NCI-H187 treated with DMSO at 0.1 percent for 48 hours (cell line): Measurements from ENCODE around the gene AHNAK.

Experiments
- DNase-seq: peaks from one replicate; lab custom pipeline; 2025; lab: John Stamatoyannopoulos, UW

Gene AHNAK

DNA sequence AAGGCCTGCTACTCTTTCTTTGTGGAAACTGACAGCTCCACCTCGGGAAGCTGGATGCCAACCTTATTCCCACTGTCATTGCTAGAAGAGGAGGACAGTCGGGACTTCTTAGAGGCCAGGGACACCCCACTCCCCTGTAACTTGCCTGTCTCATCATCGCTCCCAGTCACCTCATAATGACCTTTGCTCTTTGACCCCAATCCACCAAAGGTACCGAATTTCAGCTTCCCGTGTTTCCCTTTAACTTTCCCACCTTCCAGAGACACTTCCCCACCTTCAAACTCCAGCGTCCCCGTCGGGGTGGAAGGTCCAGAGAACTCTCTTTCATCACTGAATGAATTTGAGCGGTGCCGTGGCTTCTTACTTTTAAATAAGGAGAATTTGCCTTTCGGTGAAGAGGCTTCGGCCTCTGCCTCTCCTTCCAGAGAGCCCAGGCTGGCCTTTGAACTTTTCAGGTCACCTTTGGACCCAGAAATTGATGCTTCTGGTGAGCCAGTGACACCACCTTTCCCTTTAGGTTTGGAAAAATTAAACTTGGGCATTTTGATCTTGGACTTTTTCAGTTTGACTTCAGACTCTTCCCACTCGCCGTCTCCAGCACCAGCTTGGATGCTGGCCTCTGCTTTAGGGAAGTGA, 29.8 kb downstream of the AHNAK start:
- DNase-seq: no peak

DNA sequence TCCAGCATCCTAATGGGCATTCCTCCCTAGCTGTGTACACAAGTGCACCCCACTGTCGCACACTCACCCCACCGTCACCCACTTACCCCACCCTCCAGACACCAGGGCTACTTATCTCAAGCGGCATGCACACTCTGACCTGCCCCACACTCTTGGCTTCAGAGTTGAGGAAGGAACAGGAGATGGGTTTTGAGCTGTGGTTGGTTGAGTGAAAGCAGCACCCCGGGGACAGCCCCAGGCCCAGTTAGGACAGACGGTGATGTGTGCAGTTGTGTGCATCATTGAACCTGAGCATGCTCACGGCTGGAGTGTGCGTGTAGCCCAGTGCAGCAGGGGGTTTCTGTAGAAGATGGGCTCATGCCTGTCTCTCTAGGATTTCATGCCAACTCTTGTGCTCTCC, 32.5 kb downstream of the AHNAK start:
- DNase-seq: no peak

DNA sequence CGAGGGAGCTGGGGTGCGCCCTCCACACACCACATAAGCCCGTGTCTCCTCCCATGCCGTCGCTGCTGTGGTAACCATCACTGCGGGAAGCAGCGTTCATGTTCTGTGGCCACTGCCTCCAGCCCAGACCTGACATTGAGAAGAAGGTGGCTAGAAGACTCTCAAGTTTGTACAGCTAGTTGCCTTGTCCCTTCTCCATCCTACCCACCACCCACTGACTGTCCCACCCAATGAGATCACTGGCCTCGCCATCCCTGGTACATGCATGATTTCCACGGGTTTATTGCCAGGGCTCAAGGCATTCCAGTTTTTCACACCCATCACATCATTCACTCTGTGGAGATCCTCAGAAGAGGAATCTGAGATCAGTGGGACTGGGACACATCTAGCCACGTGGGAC, 33.0 kb downstream of the AHNAK start:
- no peak for DNase-seq

DNA sequence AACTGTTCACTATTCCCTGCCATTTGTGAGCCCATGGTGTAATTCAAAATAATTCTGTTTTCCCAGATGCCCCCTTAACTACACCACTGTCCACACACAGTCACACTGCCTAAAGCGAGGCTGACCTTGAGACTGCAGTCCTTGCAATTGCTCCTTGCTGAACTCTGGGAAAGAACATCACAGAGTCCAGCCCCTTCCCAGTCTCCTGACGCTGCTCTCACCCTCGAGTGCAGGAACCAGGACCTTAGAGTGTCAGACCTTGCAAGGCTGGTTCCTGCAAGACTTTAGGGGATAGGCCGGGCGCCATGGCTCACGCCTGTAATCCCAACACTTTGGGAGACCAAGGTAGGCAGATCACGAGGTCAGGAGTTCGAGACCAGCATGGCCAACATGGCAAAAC, 33.6 kb downstream of the AHNAK start:
- no peak for DNase-seq

DNA sequence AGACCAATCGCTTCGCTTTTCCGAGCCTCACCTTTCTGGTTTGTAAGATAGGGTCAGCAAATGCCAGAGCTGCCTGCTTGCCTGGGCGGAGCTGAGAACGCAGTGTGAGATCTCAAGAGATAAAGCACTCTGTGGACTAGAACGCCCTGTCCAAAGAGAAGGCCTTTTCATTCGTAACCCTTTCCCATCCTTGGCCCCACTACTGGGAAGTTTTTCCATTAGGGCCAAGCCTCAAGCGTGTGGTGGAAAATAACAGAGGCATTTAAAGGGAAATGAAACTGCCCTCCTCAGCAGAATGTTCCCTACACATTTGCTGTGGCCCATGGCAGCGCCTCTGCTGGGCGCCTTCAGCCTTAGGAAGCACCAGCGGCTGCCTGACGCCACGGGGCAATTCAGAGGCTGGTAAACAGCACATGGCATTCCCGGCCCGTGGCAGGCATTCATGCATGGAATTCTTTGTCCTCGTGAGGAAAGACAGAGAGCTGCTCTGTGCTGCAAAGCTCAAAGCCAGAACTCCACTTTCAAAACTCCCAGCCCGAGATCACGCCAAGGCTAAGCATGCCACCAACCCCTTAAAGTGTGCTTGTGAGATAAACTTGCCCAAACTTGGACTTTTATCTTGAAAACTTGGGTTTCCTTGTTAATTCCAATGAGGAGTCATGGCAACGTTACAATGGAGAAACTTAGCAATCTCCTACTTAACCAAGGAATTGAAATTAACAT, 38.1 kb downstream of the AHNAK start:
- no peak for DNase-seq

GRCh38 chr11:62507125-62507422, 39.5 kb downstream of the AHNAK start:
- DNase-seq: no peak

DNA sequence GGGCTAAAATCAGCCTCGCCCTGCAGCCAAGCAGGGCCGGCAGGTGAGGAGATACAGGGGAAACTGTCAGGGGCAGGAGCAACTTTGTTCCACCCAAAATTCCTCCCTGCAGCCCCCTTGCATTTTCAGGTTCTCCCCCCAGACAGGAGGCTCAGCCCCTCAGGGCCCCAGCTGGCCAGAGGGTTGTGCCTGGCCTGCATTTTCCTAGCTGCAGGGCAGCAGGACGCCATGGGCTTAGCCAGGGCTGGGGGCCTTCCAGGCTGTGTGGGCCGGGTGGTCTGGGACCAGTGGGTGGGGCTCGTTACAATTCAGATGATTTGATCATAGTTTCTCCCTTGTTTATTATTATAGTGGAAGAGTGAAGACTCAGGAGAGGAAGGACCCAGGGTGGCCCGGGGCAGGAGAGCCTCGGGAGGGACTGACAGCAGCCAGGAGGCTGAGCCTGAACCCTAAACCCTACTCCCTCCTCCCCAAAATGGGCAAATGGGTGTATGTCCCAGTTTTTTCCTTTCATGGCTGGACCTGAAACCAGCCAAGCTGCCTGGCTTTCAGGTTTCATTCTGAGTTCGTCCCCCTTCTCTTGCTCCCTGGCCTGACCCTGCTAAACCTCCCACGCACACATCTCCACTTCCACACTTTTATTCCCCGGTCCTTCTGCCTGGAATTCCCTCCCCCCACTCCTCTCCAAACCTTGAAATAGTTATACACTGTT, 40.0 kb downstream of the AHNAK start:
- no peak for DNase-seq

GRCh38 chr11:62505440-62506091, 41.0 kb downstream of the AHNAK start:
- no peak for DNase-seq

GRCh38 chr11:62505059-62505439, 41.6 kb downstream of the AHNAK start:
- no peak for DNase-seq

- DNase-seq: no peak
Measured at GRCh38 chr11:62504158-62504973, 42.2 kb downstream of the AHNAK start.

- no peak for DNase-seq
Measured at GRCh38 chr11:62502030-62502730, 44.4 kb downstream of the AHNAK start.

GRCh38 chr11:62501432-62501891, 45.1 kb downstream of the AHNAK start:
- no peak for DNase-seq

- DNase-seq: no peak
Measured at GRCh38 chr11:62500650-62501030, 46.0 kb downstream of the AHNAK start.

GRCh38 chr11:62499944-62500649, 46.5 kb downstream of the AHNAK start:
- DNase-seq: peak; percentile 38

DNA sequence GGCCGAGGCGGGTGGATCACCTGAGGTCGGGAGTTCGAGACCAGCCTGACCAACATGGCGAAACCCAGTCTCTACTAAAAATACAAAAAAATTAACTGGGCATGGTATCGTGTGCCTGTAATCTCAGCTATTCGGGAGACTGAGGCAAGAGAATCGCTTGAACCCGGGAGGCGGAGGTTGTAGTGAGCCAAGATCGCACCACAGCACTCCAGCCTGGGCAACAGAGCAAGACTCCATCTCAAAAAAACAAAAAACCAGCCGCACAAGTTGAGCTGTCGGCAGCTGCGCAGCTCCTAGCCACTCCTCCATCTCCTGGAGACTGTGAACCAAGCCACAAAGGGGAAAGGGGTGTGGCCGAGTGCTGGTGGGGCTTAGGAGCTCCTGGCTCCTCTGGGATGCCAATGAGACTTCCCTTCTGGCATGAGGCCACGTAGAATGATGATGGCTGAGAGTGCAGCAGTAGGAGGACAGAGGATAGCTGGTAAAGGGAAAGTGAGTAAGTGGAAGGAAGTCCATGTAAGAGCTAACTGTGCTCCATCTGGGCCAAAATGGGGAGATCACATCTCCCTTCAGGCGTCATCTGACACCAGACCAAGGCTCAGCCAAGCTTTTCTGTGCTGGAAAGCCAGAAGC, 47.2 kb downstream of the AHNAK start:
- DNase-seq: peak; percentile 67

- DNase-seq: no peak
Measured at GRCh38 chr11:62498492-62499286, 47.9 kb downstream of the AHNAK start.

DNA sequence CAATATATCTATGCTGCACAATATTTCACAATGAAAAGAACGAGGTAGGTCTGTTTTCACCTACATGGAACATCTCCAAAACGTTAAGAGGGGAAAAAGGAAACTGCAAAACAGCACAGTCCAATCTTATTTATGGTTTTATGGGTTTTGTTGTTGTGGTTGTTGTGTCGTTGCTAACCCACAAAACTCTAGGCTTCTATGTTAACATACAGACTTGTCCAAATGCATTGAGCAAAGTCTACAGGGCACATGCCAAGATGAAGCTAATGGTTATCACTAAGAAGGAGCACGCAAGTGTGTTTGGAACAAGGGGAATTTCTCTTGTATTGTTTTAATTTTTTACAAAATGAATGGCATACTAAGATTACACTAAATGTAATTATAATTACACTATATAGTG, 48.6 kb downstream of the AHNAK start:
- DNase-seq: no peak

DNA sequence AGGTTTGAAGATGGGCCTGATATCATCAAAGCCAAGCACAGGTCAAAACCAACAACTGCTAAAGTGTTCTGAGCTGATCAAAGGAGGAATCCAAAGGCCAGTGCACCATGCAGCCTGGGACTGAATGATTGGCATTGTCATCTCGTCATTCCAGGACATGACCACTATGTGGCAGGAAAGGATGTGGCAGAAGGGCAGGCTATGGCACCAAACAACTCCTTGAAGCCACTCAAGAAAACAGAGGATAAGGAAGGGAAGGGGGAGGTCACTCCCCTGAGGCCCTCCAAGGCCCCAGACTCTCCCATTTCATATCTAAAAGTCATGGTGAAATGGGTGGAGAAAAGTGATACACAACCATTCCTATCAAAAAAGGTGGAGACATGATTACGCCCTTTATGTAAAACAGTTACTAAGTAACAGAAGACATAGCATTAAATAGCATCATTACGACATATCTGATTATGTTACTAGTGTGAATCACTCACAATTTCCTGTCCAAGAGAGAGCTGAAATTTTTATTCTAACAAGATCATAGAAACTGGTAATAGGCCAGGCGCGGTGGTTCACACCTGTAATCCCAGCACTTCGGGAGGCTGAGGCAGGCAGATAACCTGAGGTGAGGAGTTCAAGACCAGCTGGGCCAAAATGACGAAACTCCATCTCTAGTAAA, 49.3 kb downstream of the AHNAK start:
- no peak for DNase-seq

- DNase-seq: no peak
Measured at GRCh38 chr11:62496676-62497075, 49.9 kb downstream of the AHNAK start.
